ENCODE measurements around the gene WFIKKN2.

DNA sequence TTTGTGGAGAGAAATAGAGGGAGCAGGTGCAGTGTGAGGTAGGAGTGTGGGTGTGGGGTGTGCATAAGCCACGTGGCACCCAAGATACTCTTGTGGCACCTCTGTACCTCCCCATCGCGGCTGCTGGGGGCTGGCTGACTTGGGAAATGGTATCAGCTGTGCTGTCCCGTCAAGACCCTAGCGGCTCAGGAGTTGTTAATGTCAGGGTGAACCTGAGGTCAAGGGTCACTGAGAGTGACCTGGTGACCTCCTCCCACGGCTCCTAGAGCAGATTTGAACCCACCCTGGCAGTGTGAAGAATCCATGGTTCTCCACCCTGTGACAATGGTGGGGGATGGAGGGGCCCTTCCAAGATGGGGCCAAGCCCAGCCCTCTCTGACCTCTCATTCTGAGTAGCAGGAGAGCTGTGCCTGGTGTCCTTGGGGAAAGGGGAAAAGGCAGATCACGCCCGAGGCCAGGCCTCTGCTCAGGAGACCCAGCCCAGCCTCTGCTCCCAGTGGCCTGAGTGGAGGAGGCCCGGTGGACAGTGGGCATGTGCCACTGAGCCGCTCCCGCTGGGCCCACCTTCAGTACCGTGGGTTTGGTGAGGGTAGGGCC lies 3.0 kb upstream of the WFIKKN2 start:
- TF ChIP-seq, protein P1, sequence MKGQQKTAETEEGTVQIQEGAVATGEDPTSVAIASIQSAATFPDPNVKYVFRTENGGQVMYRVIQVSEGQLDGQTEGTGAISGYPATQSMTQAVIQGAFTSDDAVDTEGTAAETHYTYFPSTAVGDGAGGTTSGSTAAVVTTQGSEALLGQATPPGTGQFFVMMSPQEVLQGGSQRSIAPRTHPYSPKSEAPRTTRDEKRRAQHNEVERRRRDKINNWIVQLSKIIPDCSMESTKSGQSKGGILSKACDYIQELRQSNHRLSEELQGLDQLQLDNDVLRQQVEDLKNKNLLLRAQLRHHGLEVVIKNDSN (IDR thresholded peaks at IDR 0.05) = no peak
- TF ChIP-seq YY1 (IDR thresholded peaks at IDR 0.05; ENCODE audit: low read depth) = no peak
- TF ChIP-seq CEBPB (IDR thresholded peaks at IDR 0.05) = no peak
- no peak for TF ChIP-seq MAX (IDR thresholded peaks at IDR 0.05)
- TF ChIP-seq RAD21 (IDR thresholded peaks at IDR 0.05; ENCODE audit: low read depth) = no peak
- TF ChIP-seq EP300 (IDR thresholded peaks at IDR 0.05; ENCODE audit: borderline replicate concordance) = no peak
- TF ChIP-seq, protein P2, sequence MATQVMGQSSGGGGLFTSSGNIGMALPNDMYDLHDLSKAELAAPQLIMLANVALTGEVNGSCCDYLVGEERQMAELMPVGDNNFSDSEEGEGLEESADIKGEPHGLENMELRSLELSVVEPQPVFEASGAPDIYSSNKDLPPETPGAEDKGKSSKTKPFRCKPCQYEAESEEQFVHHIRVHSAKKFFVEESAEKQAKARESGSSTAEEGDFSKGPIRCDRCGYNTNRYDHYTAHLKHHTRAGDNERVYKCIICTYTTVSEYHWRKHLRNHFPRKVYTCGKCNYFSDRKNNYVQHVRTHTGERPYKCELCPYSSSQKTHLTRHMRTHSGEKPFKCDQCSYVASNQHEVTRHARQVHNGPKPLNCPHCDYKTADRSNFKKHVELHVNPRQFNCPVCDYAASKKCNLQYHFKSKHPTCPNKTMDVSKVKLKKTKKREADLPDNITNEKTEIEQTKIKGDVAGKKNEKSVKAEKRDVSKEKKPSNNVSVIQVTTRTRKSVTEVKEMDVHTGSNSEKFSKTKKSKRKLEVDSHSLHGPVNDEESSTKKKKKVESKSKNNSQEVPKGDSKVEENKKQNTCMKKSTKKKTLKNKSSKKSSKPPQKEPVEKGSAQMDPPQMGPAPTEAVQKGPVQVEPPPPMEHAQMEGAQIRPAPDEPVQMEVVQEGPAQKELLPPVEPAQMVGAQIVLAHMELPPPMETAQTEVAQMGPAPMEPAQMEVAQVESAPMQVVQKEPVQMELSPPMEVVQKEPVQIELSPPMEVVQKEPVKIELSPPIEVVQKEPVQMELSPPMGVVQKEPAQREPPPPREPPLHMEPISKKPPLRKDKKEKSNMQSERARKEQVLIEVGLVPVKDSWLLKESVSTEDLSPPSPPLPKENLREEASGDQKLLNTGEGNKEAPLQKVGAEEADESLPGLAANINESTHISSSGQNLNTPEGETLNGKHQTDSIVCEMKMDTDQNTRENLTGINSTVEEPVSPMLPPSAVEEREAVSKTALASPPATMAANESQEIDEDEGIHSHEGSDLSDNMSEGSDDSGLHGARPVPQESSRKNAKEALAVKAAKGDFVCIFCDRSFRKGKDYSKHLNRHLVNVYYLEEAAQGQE (IDR thresholded peaks at IDR 0.05; ENCODE audit: low read depth) = no peak
- no peak for TF ChIP-seq FOXM1 (IDR thresholded peaks at IDR 0.05; ENCODE audit: borderline replicate concordance, low read depth)
- TF ChIP-seq TAF1 (IDR thresholded peaks at IDR 0.05; ENCODE audit: low read depth) = no peak
- TF ChIP-seq CREB1 (IDR thresholded peaks at IDR 0.05; ENCODE audit: low read depth) = no peak
